ENCODE measurements around the gene DGAT2.

The DGAT2 gene

GRCh38 chr11:75836417-75836816 lies 67.8 kb downstream of the DGAT2 start:
- no peak for DNase-seq

- DNase-seq = no peak
These were observed 71.3 kb downstream of the DGAT2 start for GRCh38 chr11:75839851-75840250.

GRCh38 chr11:75840522-75840921 lies 71.9 kb downstream of the DGAT2 start:
- DNase-seq = no peak

- DNase-seq = no peak
These were observed 73.2 kb downstream of the DGAT2 start for GRCh38 chr11:75841739-75842138.

- DNase-seq = no peak
These were observed 76.7 kb downstream of the DGAT2 start for GRCh38 chr11:75845324-75845723.

GRCh38 chr11:75849894-75850293 lies 81.3 kb downstream of the DGAT2 start:
- no peak for DNase-seq

GRCh38 chr11:75850787-75851186 lies 82.2 kb downstream of the DGAT2 start:
- no peak for DNase-seq
